Choroid plexus epithelial cell (primary cell): Measurements from ENCODE around the gene BSPRY.

Experiments
- DNase-seq: peaks from one replicate; pipeline ENCODE4 v3.0.0-alpha.2; 2010; ENCODE audit warnings: low read depth
- H3K4me3 ChIP-seq: 2 replicates; pipeline ENCODE4 v1.5.1; 2011; ENCODE audit warnings: low read depth, mild to moderate bottlenecking, control low read depth, low read length, moderate library complexity
- CTCF ChIP-seq: conservative IDR thresholded peaks from 2 replicates; pipeline ENCODE4 v1.5.1; 2011; ENCODE audit warnings: low read depth, mild to moderate bottlenecking, control low read depth, inconsistent platforms, low read length, moderate library complexity

BSPRY gene

GRCh38 chr9:113340011-113340699 lies 9.2 kb upstream of the BSPRY start, which contains the start of gene WDR31:
TSS of gene WDR31 (minus strand) at chr9:113340275. CDS start at chr9:113332022, 8,253 bp downstream.
- no peak for TF ChIP-seq CTCF
- peak; percentile 94 for DNase-seq
- peak within 1 kb of the TSS; percentile 97 for H3K4me3 ChIP-seq

GRCh38 chr9:113341712-113342410 lies 7.5 kb upstream of the BSPRY start:
- H3K4me3 ChIP-seq: no peak overlapping the region
- no peak for TF ChIP-seq CTCF
- DNase-seq: no peak

- no peak for TF ChIP-seq CTCF
- peak; percentile 67 for DNase-seq
- H3K4me3 ChIP-seq: no peak overlapping the region
Measured at GRCh38 chr9:113343732-113344231, 5.6 kb upstream of the BSPRY start.

GRCh38 chr9:113345190-113345589 lies 4.2 kb upstream of the BSPRY start:
- no peak for DNase-seq
- TF ChIP-seq CTCF: no peak
- H3K4me3 ChIP-seq: no peak overlapping the region

GRCh38 chr9:113345671-113346070 lies 3.7 kb upstream of the BSPRY start:
- H3K4me3 ChIP-seq: no peak overlapping the region
- DNase-seq: no peak
- no peak for TF ChIP-seq CTCF

GRCh38 chr9:113348437-113348836 lies 904 bp upstream of the BSPRY start:
- TF ChIP-seq CTCF: no peak
- H3K4me3 ChIP-seq: no peak overlapping the region
- DNase-seq: no peak
